Ishikawa (cell line): Measurements from ENCODE around the gene NOL4L.

ENCODE experiments used
- CREB1 ChIP-seq: IDR thresholded peaks from 2 replicates; pipeline ENCODE4 v1.6.1; 2012; ENCODE audit warnings: low read depth
- EGR1 ChIP-seq: IDR thresholded peaks from 2 replicates; pipeline ENCODE4 v1.6.1; 2012
- EP300 ChIP-seq: IDR thresholded peaks from 2 replicates; pipeline ENCODE4 v1.6.1; 2012; ENCODE audit warnings: borderline replicate concordance
- FOXM1 ChIP-seq: IDR thresholded peaks from 2 replicates; pipeline ENCODE4 v1.6.1; 2012; ENCODE audit warnings: low read depth, borderline replicate concordance
- MAX ChIP-seq: IDR thresholded peaks from 2 replicates; pipeline ENCODE4 v1.6.1; 2012
- NFIC ChIP-seq: IDR thresholded peaks from 2 replicates; pipeline ENCODE4 v1.6.1; 2012
- RAD21 ChIP-seq: IDR thresholded peaks from 2 replicates; pipeline ENCODE4 v1.6.1; 2012; ENCODE audit warnings: low read depth
- TAF1 ChIP-seq: IDR thresholded peaks from 2 replicates; pipeline ENCODE4 v1.6.1; 2012; ENCODE audit warnings: low read depth, mild to moderate bottlenecking
- TEAD4 ChIP-seq: IDR thresholded peaks from 2 replicates; pipeline ENCODE4 v1.6.1; 2012
- USF1 ChIP-seq: IDR thresholded peaks from 2 replicates; pipeline ENCODE4 v1.6.1; 2012
- YY1 ChIP-seq: IDR thresholded peaks from 2 replicates; pipeline ENCODE4 v1.6.1; 2012; ENCODE audit warnings: low read depth
- ZBTB7A ChIP-seq: IDR thresholded peaks from 2 replicates; pipeline ENCODE4 v1.6.1; 2012; ENCODE audit warnings: low read depth

GRCh38 chr20:32613192-32614053 is 28.3 kb upstream of the NOL4L start:
- TF ChIP-seq YY1 (no peak), MAX (no peak), RAD21 (no peak), EP300 (no peak), NFIC (no peak), EGR1 (no peak), FOXM1 (no peak), TAF1 (no peak), USF1 (no peak), CREB1 (no peak), TEAD4 (no peak), ZBTB7A (no peak)
